HUES64 (cell line): Measurements from ENCODE around the gene ITGB6.
A peak's percentile ranks its signal among the peaks of the same experiment; 100 is the strongest.
"Not testable (repeated sequence)": the region's sequence is repeated elsewhere in the genome, so short reads cannot be mapped to it uniquely, and the experiment has no call there.

Experiments
- H3K27ac ChIP-seq: 2 replicates; pipeline ENCODE4 v1.7.0; 2013; ENCODE audit warnings: low read depth, low read length, inconsistent platforms
- H3K27me3 ChIP-seq: 2 replicates; pipeline ENCODE4 v1.6.1; 2013; ENCODE audit warnings: mild to moderate bottlenecking, low read length; ENCODE audit not compliant: insufficient read depth
- H3K36me3 ChIP-seq: 2 replicates; pipeline ENCODE4 v1.6.1; 2013; ENCODE audit warnings: mild to moderate bottlenecking, low read length; ENCODE audit not compliant: insufficient read depth
- H3K4me1 ChIP-seq: 2 replicates; pipeline ENCODE4 v1.6.1; 2013; ENCODE audit warnings: mild to moderate bottlenecking, low read length, moderate library complexity; ENCODE audit not compliant: insufficient read depth
- H3K4me3 ChIP-seq: 2 replicates; pipeline ENCODE4 v1.5.1; 2013; ENCODE audit warnings: mild to moderate bottlenecking, low read length, moderate library complexity
- H3K9ac ChIP-seq: 2 replicates; pipeline ENCODE4 v1.6.1; 2013; ENCODE audit warnings: mild to moderate bottlenecking, low read depth, low read length
- H3K9me3 ChIP-seq: 2 replicates; pipeline ENCODE4 v1.6.1; 2013; ENCODE audit warnings: low read depth, low read length; ENCODE audit not compliant: insufficient read depth
- WGBS: fragments of 150-250, 120-280 bp; methylation state at CpG from one replicate; pipeline ENCODE4 v1.1.7; 2013; ENCODE audit warnings: missing lambda C conversion rate; 5-methylcytosine and 5-hydroxymethylcytosine counted together

ITGB6 gene

GRCh38 chr2:160203422-160203821 lies 3.4 kb upstream of the ITGB6 start:
- Histone ChIP-seq H3K9me3 (peaks cover 6% of the 10 kb centered on the region), H3K4me3 (no peak overlapping the region), H3K36me3 (no peaks in the 10 kb centered on the region), H3K4me1 (peaks cover 6% of the 10 kb centered on the region; the same call in 1 of the 2 replicates), H3K27ac (no peak overlapping the region), H3K9ac (no peak overlapping the region), H3K27me3 (no peaks in the 10 kb centered on the region)
- 63% methylated on average over 3 of the region's 3 CpGs for WGBS

GRCh38 chr2:160203007-160203406 lies 2.9 kb upstream of the ITGB6 start:
- H3K36me3 ChIP-seq = no peaks in the 10 kb centered on the region
- no peak overlapping the region for H3K27ac ChIP-seq
- no peak overlapping the region for H3K4me3 ChIP-seq
- peaks cover 6% of the 10 kb centered on the region for H3K9me3 ChIP-seq
- H3K9ac ChIP-seq = no peak overlapping the region
- 95% methylated on average over 1 of the region's 1 CpG for WGBS
- peaks cover 4% of the 10 kb centered on the region; the same call in 1 of the 2 replicates for H3K4me1 ChIP-seq
- no peaks in the 10 kb centered on the region for H3K27me3 ChIP-seq

- Histone ChIP-seq H3K4me1 (no peaks in the 10 kb centered on the region), H3K4me3 (no peak overlapping the region), H3K9ac (no peak overlapping the region), H3K9me3 (peaks cover 6% of the 10 kb centered on the region), H3K36me3 (no peaks in the 10 kb centered on the region), H3K27me3 (no peaks in the 10 kb centered on the region), H3K27ac (no peak overlapping the region)
- 88% methylated on average over 2 of the region's 2 CpGs for WGBS
Observed at GRCh38 chr2:160201849-160202539, 1.9 kb upstream of the ITGB6 start.

- H3K4me1 ChIP-seq = no peaks in the 10 kb centered on the region
- H3K9ac ChIP-seq = no peak overlapping the region
- WGBS = 89% methylated on average over 2 of the region's 3 CpGs
- no peaks in the 10 kb centered on the region for H3K9me3 ChIP-seq
- no peak overlapping the region for H3K4me3 ChIP-seq
- H3K27ac ChIP-seq = no peak overlapping the region
- H3K36me3 ChIP-seq = no peaks in the 10 kb centered on the region
- H3K27me3 ChIP-seq = no peaks in the 10 kb centered on the region
Observed at GRCh38 chr2:160200921-160201320, 849 bp upstream of the ITGB6 start.

- no peaks in the 10 kb centered on the region for H3K9me3 ChIP-seq
- no peak overlapping the region for H3K27ac ChIP-seq
- H3K27me3 ChIP-seq = no peaks in the 10 kb centered on the region
- no peak overlapping the region for H3K4me3 ChIP-seq
- no CpG with 5 or more reads among the region's 1 CpG for WGBS
- H3K9ac ChIP-seq = no peak overlapping the region
- no peaks in the 10 kb centered on the region for H3K36me3 ChIP-seq
- H3K4me1 ChIP-seq = no peaks in the 10 kb centered on the region
Observed at GRCh38 chr2:160199053-160199452, 1.0 kb downstream of the ITGB6 start.

- Histone ChIP-seq H3K4me3 (no peak overlapping the region), H3K4me1 (no peaks in the 10 kb centered on the region), H3K9ac (no peak overlapping the region), H3K27me3 (no peaks in the 10 kb centered on the region), H3K36me3 (no peaks in the 10 kb centered on the region), H3K27ac (no peak overlapping the region), H3K9me3 (no peaks in the 10 kb centered on the region)
- 90% methylated on average over 1 of the region's 2 CpGs for WGBS
Observed at GRCh38 chr2:160197587-160197986, 2.5 kb downstream of the ITGB6 start.

GRCh38 chr2:160194946-160195345 lies 5.1 kb downstream of the ITGB6 start:
- no peaks in the 10 kb centered on the region for H3K4me1 ChIP-seq
- 90% methylated on average over 5 of the region's 5 CpGs for WGBS
- no peak overlapping the region for H3K9ac ChIP-seq
- H3K4me3 ChIP-seq = no peak overlapping the region
- H3K36me3 ChIP-seq = no peaks in the 10 kb centered on the region
- H3K27ac ChIP-seq = no peak overlapping the region
- no peaks in the 10 kb centered on the region for H3K9me3 ChIP-seq
- H3K27me3 ChIP-seq = no peaks in the 10 kb centered on the region

GRCh38 chr2:160194351-160194750 lies 5.7 kb downstream of the ITGB6 start:
- Histone ChIP-seq H3K9ac (no peak overlapping the region), H3K27me3 (no peaks in the 10 kb centered on the region), H3K9me3 (no peaks in the 10 kb centered on the region), H3K4me3 (no peak overlapping the region), H3K4me1 (no peaks in the 10 kb centered on the region), H3K36me3 (no peaks in the 10 kb centered on the region), H3K27ac (no peak overlapping the region)
- 87% methylated on average over 1 of the region's 2 CpGs for WGBS

GRCh38 chr2:160181146-160181836 lies 18.8 kb downstream of the ITGB6 start:
- peak overlapping the region; percentile 8; the same call in 1 of the 2 replicates for H3K4me3 ChIP-seq
- peak overlapping the region; percentile 30 for H3K27ac ChIP-seq
- H3K36me3 ChIP-seq, H3K9me3 ChIP-seq, H3K27me3 ChIP-seq: not testable (repeated sequence)
- peak overlapping the region; percentile 39 for H3K9ac ChIP-seq
- 56% methylated on average over 9 of the region's 11 CpGs for WGBS
- peaks cover 13% of the 10 kb centered on the region; the same call in 1 of the 2 replicates for H3K4me1 ChIP-seq

GRCh38 chr2:160180690-160181089 lies 19.4 kb downstream of the ITGB6 start:
- H3K9ac ChIP-seq = 0 out of 2 replicates have a peak overlapping the region, but pooled peaks have one; percentile 39
- H3K9me3 ChIP-seq, H3K36me3 ChIP-seq, H3K27me3 ChIP-seq: not testable (repeated sequence)
- peaks cover 13% of the 10 kb centered on the region; the same call in 1 of the 2 replicates for H3K4me1 ChIP-seq
- H3K4me3 ChIP-seq = peak overlapping the region; percentile 8; the same call in 1 of the 2 replicates
- H3K27ac ChIP-seq = peak overlapping the region; percentile 30; the same call in 1 of the 2 replicates
- WGBS = 87% methylated on average over 7 of the region's 7 CpGs

GRCh38 chr2:160180172-160180571 lies 19.9 kb downstream of the ITGB6 start:
- Histone ChIP-seq H3K27me3 (no peaks in the 10 kb centered on the region), H3K9me3 (no peaks in the 10 kb centered on the region), H3K27ac (no peak overlapping the region), H3K4me3 (no peak overlapping the region), H3K4me1 (peaks cover 13% of the 10 kb centered on the region; the same call in 1 of the 2 replicates), H3K36me3 (no peaks in the 10 kb centered on the region), H3K9ac (no peak overlapping the region)
